Left cardiac atrium (tissue), 4 donors: ENCODE results near the gene ABCD3. TPM values are rescaled to one million over a fixed set of nuclear protein-coding genes. Genes with fewer than 3 reads are reported as not detected.
"Not testable (repeated sequence)": the region's sequence is repeated elsewhere in the genome, so short reads cannot be mapped to it uniquely, and the experiment has no call there.

Experiments used
- ATAC-seq, 2 donors: fragments of 200-7000 bp; cut with Tn5 transposase; one replicate each; pipeline ENCODE4 v1.9.1; 2020; ENCODE audit warnings: mild to moderate bottlenecking in 2 of 2, moderate library complexity in 2 of 2
- DNase-seq: peaks from one replicate; pipeline ENCODE4 v3.0.0-alpha.2; 2020
- intact Hi-C, 2 donors: fragments of 100-400 bp; cut with DNase I; formaldehyde crosslinking; loops; one replicate each; pipeline versions ENCODE4 v1.14.1 to v1.15.1; 2022 to 2023
- total RNA-seq, 2 donors: library from RNA; stranded (reverse); fragmentation: NEBNext Ultra II Directional; extraction: Animal tissue kit (Norgen Biotek cat#: 25700); gene quantifications; one replicate each; pipeline ENCODE4 v1.2.1, GENCODE V29; 2021
- donor health status: DM: no; HTN: yes; CAD: no.
- donor health status: DM: no; HTN: yes; CAD: no; lungs with severe emphysema.
- donor health status: DM: yes; HTN: yes; CAD: no.
- donor health status: Dilated cardiomyopathy.

The ABCD3 gene
- total RNA-seq, 2 donors from 2014 or later, result 53.3 to 105 TPM

DNA sequence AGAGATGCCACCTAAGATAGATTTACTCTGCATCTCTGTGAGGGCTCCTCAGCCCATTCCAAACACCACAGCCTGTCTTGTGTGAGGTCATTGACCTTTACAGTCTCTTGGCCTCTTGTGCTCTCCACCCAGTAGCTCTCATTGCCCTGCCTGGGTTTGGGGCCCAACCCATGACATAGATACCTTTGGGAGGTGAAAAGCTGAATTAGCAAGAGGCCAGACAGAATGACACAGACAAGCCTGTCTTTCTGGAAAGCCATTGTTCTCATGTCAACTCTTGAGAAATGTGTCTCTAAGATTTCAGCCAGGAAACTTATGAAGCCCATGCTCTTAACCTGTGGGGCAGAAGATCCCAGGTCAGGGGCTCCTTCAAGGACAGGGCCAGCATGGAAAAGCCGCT, 141.7 kb downstream of the ABCD3 start:
- intact Hi-C loops, result no loop called here
- ATAC-seq, result no peak
- no peak for DNase-seq

DNA sequence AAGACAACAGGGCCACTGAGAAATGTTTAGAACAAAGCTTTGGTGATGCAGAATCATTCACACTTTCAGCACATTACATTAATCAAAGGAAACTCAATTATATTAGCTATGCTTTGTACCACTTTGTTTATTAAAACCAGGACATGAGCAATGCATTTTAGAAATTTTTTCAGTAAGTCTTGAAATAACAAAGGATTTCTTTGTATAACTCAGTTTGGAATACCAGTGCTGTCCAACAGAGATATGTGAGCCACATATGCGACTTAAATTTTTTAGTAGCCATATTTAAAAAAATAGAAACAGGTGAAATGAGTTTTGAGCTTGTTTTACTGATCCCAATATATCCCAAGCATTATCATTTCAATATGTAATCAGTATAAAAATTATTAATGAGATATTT, 142.1 kb downstream of the ABCD3 start:
- ATAC-seq (no peak), DNase-seq (no peak)
- intact Hi-C loops, result no loop called here

DNA sequence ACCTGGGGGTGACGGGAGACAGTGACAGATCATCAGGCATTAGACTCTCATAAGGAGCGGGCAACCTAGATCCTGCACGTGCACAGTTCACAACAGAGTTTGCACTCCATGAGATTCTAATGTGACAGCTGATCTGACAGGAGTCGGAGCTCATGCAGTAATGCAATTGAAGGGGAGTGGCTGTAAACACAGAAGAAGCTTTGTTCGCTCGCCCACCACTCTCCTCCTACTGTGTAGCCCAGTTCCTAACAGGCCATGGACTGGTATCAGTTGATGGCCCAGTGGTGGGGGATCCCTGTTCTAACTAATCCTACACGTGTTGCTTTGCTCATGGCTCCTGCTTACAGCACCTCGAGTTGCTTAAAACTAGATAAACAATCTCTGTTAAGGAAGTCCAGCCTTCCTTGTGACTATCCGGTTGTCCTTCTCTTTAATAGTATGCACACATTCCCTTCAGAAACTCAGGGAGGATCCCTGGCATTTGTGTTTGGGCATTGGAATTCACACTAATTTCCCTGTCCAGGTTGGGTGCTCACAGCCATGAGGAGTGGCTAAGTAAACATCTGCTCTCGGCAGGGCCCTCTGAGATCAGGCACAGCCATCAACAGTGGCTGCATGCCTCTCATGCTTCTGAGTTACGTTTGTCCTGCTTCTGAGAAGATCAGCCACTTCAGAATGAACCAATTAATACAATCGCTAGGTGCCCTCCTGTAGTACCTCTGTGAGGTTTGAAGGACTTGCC, 144.5 kb downstream of the ABCD3 start:
- no peak for DNase-seq
- no peak for ATAC-seq
- intact Hi-C loops, result no loop called here

DNA sequence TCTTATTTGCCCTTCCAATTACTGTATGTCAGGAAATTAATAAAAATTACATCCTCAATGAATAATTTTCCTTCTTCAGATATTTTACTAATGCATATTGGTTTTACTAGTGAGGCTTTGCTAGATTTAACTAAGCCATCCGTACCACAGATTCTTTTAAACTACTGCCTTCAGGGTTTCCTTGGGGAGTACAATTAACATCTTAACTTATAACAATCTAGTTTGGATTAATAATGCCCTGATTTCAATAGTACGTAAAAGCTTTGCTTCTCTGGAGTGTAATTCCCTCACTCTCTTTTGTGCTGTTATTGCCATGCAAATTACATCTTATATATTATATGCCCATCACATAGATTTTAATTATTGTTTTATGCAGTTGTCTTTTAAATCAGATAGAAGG, 147.7 kb downstream of the ABCD3 start:
- intact Hi-C loops, result no loop called here
- no peak for DNase-seq
- ATAC-seq, result no peak

DNA sequence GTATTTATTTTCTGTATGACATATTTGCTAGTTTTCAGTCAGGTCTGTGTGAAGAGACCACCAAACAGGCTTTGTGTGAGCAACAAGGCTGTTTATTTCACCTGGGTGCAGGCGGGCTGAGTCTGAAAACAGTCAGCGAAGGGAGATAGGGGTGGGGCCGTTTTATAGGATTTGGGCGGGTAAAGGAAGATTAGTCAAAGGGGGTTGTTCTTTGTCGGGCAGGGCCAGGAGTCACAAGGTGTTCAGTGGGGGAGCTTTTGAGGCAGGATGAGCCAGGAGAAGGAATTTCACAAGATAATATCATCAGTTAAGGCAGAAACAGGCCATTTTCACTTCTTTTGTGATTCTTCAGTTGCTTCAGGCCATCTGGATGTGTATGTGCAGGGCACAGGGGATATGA, 148.2 kb downstream of the ABCD3 start:
- ATAC-seq, intact Hi-C loops, DNase-seq: not testable (repeated sequence)

DNA sequence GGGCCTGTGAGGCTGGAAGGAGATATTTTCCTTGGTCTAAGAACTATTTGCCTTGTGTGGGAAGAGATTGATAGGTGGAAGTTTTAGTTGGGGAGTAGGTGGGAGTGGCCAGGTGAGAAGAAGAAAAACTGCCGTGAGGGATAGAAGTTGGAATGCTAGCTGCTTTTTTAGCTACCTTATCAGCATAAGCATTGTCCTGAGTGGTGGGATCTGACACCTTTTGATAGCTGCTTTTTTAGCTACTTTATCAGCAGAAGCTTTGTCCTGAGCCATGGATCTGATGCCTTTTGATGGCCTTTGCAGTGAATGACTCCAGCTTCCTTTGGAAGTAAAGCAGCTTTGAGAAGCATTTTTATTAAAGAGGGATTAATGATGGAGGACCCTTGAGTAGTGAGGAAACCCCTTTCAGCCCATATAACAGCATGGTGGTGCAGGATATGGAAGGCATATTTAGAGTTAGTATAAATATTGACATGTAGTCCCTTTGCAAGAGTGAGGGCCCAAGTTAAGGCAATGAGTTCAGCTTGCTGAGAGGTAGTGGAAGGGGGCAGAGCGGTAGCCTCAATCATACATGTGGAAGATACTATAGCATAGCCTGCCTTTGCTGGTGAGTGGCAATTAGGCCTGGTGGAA, 149.9 kb downstream of the ABCD3 start:
- intact Hi-C loops, ATAC-seq, DNase-seq: not testable (repeated sequence)

Other genes with a start within 250 kb of the ABCD3 start
- gene ARHGAP29, start 180.8 kb upstream of the ABCD3 start, total RNA-seq, result 10 to 100 TPM; 29.4 to 38.9 TPM
- 10 to 100 TPM; 23.6 to 47.9 TPM for gene F3, start 123.4 kb downstream of the ABCD3 start, total RNA-seq